Hematopoietic multipotent progenitor cell (in vitro differentiated cells): ENCODE results near the gene PLD5. TPM values are rescaled to one million over a fixed set of nuclear protein-coding genes. Genes with fewer than 3 reads are reported as not detected.
"Not testable (repeated sequence)": the region's sequence is repeated elsewhere in the genome, so short reads cannot be mapped to it uniquely, and the experiment has no call there.

Experiments used
- DNase-seq, 3 donors: peaks; one replicate each; pipeline ENCODE4 v3.0.0-alpha.2; 2011 to 2015; ENCODE audit warnings: low read depth in 2 of 3, low spot score in 2 of 3
- total RNA-seq: library from RNA; depleted of rRNA; stranded (reverse); fragments of >200 nt; gene quantifications from one replicate; pipeline ENCODE4 v1.2.3, GENCODE V29; 2012

The PLD5 gene
- total RNA-seq, 1 donor = not detected

DNA sequence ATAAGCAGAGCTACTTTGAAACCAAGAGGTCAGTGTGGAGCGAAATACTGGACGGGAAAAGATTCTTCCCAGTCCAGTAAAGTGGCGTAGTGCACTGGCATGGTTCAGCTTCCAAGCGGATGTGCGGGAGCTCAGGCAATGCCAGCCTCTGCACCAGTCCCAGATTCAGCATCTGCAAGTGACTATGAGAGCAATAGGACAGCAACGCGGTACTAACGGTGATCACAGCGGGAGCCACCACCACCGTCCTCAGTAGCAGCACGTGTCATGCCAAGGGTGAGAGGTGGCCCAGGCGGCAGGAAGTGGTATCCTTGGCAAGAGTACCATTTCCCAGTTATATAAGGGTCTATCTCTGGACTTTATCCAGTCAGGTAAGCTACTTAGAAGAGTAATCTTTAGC lies 17.8 kb downstream of the PLD5 start:
- no peak for DNase-seq

GRCh38 chr1:242489545-242489944 lies 35.0 kb downstream of the PLD5 start:
- DNase-seq = no peak

DNA sequence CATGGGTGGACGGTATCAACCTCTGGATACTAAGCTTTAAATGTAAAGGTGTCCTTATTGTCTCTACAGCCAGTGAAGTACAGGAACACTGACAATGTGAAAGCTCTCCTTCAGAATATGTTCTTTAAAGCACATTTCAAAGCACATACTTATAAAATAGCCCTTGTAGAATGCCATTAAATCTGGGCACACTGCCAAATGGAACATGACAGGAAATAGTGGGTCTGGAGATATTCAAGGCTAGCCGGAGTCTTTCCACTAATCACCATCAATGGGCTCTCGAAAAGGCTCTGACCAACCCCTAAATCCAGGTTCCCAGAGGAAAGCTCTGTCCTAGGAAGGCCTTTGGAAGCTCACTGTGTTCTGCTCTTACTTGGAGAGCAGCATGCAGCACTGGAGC lies 46.6 kb downstream of the PLD5 start:
- DNase-seq = no peak

DNA sequence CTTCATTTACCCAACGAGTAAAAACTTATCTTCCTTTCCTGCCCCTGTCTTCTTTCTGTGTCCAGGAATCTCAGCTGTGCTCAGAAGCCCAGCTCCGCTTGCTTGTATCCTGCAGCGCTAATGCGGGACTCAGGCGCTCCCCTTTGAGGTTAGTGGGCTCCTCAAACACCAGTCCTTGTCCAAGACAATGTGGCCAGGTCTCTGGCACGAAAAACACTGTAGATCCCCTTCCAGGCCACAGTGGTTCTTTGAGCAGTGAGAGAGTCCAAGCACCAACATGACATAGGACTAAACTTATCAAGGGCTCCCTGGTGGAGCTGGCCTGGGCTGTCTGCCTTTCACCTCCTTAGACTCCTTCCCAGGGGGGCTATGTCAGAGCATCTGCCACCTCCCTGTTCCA lies 53.7 kb downstream of the PLD5 start:
- DNase-seq = no peak

GRCh38 chr1:242468784-242469183 lies 55.7 kb downstream of the PLD5 start:
- DNase-seq = no peak

DNA sequence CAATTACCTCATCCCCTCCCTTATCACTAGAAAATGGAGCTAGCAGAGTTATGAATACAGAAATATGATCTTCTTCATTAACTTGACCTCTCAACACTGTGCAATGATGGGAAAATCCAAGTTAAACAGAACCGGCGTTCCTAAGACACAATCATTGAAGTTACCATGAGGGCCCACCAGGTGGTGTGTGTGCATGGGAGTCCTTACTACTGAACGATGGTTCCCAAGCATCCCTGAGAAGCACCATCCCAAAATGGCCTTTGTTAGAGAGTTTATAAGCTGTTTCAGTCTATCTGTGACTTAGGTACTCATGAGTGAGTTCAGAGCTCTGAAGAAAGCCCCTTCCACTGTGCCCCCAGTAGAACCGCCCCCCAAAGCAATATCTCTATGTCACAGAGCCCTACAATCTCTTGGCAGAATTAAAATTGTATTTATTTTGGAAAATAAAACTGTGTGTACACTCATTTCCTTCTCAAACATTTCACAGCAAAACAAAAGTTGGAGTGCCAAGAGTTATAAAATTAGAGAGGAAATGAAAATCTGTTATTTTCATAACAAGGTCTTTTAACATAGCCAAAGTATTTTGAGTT lies 56.8 kb downstream of the PLD5 start:
- peak in 2 of 3 donors; percentile 16 to 45 for DNase-seq

DNA sequence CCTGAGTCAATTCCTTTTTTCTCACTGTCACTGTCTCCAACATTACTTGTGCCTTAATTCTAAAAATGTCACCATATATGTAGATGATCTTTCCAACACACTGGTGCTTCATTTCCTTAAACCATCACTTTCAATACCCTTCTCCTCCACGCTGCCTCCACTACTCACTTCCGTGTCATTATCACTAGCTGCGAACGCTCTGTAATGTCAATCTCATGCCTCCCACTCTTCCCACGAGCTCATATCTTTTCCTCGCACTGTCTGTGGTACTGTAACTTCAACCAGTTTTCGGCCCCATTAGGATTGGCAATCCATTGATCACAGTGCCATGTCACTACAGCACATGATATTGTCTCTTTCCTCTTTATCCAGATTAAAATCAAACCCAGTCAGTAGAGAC lies 61.6 kb downstream of the PLD5 start:
- no peak for DNase-seq

DNA sequence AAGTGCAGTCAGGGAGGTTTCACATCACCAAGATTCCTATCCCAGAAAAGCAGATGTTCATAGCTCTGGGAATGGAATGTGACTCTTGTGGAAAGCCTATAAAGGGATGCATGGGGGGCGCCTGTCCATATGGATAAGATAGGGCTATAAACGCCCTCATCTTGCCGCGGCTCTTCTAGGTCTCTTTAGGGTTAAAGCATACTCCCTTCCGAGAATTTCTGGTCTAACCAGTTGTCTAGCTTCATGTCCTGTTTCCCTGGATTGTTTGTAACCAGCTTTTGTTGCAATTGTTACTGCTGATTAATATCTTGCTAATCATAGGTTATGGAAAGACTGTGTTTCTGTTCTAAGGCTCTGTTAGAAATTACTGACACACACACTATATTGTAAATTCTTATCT lies 64.8 kb downstream of the PLD5 start:
- DNase-seq = not testable (repeated sequence)

DNA sequence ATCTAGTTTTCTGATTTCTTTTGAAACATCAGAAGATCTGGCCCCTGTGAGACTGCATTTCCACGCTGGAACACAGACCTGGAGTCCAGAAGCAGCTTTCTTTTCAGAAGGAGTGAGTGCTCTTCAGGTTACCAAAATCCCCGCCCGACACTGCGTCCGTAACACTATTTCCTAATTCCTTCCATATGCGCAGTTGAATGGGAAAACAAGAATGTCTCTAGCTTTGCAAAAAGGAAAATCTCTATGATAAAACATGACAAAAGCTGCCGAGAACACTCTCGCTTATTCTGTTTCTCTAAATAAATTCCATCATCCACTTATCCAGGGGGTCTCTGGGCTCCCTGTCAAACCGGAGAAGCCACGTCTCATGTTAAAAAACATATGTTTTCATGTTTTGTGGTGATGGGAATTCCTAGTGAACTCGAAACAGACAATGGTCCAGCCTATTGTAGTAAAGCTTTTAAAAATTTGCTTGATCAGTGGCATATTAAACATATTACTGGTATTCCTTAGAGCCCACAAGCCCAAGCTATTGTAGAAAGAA lies 67.7 kb downstream of the PLD5 start:
- no peak for DNase-seq

- DNase-seq = no peak
Measured at GRCh38 chr1:242455052-242455361, 69.5 kb downstream of the PLD5 start.

DNA sequence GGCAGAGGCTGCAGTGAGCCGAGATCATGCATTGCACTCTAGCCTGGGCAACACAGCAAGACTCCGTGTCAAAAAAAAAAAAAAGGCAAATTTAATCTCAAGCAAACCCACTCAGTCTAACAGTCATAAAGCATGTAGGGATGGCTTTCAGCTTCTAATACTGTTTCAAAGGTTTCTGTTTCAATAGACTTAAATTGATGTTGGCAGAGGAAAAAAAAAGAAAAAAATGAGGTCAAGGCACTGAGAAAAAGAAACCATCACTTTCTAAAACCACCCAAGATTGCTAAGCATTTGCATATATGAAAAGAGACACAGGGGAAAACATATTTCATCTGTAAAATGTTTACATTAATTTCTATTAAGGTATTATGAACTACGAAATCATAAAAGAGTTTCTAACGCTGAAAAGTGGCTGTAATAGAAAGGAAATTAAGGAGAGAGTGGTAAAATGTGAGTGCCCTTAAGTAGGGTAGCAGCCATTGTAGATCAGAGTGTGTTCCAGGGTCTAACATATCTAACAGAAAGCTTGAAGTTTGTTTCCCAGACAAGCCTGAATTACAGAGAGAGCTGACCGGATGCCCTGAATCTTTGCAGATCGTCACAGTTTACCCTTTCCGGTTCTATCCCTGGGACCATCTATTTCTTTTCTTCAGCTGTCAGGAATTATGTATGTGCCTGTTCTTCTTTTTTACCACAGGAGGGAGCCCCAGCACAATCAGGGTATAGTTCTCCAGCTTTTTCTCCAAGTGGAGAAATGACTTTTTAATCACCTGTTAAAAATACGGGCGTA lies 70.0 kb downstream of the PLD5 start:
- peak in 2 of 3 donors; percentile 7 to 9 for DNase-seq

GRCh38 chr1:242452573-242452972 lies 71.9 kb downstream of the PLD5 start:
- no peak for DNase-seq

DNA sequence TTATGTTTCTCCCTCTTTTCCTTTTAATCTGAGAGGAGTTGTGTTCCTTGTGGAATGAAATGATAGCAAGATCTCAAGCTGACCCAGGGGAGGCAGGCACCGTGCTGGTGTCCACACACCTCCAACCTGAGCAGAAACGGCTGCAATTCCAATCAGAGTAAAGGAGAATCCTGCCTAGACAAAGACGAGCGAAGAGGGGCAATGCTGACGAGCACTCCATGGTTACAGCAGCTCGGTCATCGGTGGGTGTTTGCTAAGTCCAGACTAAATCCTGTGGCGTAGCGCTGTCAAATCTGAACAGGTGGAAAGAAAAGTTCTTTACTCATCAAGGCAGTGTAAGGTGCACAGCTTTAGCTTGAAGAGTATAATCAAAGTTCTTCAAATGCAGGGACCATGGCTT lies 74.8 kb downstream of the PLD5 start:
- no peak for DNase-seq

DNA sequence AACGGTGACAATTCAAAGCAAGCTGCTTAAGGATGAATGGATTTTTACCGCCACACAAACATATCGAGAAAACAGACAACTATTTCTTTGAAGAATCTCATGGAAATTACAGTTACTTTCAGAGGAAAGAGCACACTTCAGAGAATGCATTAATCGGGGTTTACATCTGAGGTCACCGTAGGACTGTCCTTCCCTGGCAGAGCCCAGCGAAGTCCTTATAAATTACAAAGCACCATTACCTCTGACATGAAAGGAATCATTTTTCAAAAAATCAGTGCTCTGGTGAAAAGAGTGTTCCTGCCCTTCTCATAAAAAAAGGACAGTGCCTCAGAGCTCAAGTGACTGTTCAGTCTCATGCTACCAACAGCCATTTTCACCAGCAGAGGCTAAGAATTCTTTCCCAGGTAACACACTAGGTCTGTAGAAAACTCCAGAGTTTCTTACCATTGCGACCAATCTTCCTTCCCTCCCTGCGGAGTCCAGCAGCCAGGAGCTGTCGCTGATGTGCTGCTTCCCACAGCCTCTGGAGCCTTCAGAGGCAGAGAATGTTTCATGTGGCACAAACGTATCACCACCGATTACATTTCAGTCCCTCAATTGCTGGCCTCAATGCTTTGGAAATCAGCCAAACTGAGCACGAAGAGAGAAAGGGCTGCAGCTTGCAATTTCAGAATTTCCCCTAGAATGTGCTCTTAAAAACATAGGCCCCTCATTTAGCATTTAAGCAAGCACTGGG lies 75.4 kb downstream of the PLD5 start:
- DNase-seq = no peak

- DNase-seq = no peak
Measured at GRCh38 chr1:242447689-242448088, 76.8 kb downstream of the PLD5 start.

GRCh38 chr1:242440757-242441156 lies 83.7 kb downstream of the PLD5 start:
- no peak for DNase-seq

- DNase-seq = no peak
Measured at GRCh38 chr1:242435200-242435599, 89.3 kb downstream of the PLD5 start.

DNA sequence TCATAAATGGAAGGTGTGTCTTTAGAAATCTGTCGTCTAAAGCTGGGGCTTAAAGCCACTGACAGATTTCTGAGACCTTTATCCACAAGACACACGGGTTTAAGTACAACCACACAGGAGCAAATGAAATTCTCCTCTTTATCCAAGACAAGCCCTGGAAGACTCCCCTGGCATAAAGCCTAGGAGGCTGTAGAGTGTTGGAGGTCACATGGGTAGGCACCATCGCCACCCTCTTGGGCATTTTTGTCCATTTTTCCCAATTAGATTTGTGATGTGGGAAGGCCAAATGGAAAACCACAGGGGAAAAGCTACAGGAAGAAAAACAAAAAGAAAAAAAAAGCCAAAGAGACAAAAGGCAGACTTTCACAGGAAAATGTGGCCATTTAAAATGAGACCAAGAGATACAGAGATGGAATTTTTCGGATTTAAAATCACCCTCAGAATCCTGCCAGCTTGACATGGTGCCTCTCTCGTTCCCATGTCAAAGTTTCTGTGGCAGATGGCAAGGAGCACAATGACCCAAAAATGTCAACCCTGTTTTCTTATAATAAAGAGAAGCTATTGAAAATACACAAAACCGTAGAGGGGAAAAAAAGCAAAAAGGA lies 91.9 kb downstream of the PLD5 start:
- no peak for DNase-seq

DNA sequence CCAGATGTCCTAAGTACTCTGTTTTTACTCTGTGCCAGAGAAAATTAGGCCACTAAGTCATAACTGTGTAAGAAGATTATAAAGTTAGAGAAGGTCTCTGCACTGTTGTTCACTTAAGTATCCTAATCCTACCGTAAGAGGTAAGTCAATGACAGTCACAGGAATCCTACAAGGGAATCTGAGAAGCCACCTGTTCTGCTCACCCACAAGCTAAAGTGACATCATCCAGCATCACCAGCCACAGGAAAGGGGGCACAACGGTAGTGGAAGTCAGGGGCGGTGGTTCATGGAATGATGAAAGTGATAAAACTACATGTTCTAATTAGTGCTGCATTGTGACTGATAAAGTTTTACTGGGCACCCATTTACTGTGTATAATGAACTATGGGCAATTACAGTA lies 92.7 kb downstream of the PLD5 start:
- DNase-seq = no peak

DNA sequence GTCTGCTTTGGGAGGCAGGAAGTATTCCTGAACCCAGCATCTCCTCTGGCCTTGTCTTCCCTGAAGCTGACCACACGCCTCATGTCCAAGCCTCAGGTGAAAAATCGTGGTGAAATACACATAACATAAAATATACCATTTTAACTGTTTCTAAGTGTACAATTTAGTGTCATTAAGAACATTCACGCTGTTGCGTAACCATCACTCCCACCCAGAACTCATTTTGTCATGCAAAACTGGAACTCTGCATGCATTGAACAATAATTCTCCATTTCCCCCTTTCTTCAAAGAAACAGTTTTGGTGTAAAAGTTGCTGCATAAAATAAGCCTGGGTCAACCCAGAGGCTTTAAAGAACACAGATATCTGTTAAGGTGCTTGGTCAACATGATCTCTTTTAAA lies 93.5 kb downstream of the PLD5 start:
- no peak for DNase-seq

- DNase-seq = no peak
Measured at GRCh38 chr1:242428399-242429190, 95.9 kb downstream of the PLD5 start.
